NCI-H187 treated with DMSO at 0.1 percent for 48 hours (cell line): Measurements from ENCODE around the gene KSR1.
"Not testable (repeated sequence)": the region's sequence is repeated elsewhere in the genome, so short reads cannot be mapped to it uniquely, and the experiment has no call there.

ENCODE experiments used
- DNase-seq: peaks from one replicate; lab custom pipeline; 2025; lab: John Stamatoyannopoulos, UW

Gene KSR1

GRCh38 chr17:27657620-27658019, 201.4 kb downstream of the KSR1 start:
- DNase-seq: no peak

- no peak for DNase-seq
These were observed 203.4 kb downstream of the KSR1 start for GRCh38 chr17:27659683-27660082.

- no peak for DNase-seq
These were observed 204.2 kb downstream of the KSR1 start for GRCh38 chr17:27660436-27660835.

- DNase-seq: no peak
These were observed 207.8 kb downstream of the KSR1 start for GRCh38 chr17:27663936-27664605.

GRCh38 chr17:27664606-27664965, 208.3 kb downstream of the KSR1 start:
- DNase-seq: no peak

- no peak for DNase-seq
These were observed 209.3 kb downstream of the KSR1 start for GRCh38 chr17:27665549-27665948.

GRCh38 chr17:27666270-27666669, 210.0 kb downstream of the KSR1 start:
- not testable (repeated sequence) for DNase-seq

GRCh38 chr17:27666831-27667560, 210.7 kb downstream of the KSR1 start:
- no peak for DNase-seq

- no peak for DNase-seq
These were observed 211.6 kb downstream of the KSR1 start for GRCh38 chr17:27667656-27668487.

- DNase-seq: no peak
These were observed 212.2 kb downstream of the KSR1 start for GRCh38 chr17:27668488-27668823.

- DNase-seq: no peak
These were observed 212.9 kb downstream of the KSR1 start for GRCh38 chr17:27669136-27669535.

- DNase-seq: no peak
These were observed 213.6 kb downstream of the KSR1 start for GRCh38 chr17:27669850-27670249.

GRCh38 chr17:27670791-27671590, 214.7 kb downstream of the KSR1 start:
- DNase-seq: no peak

GRCh38 chr17:27671591-27671910, 215.3 kb downstream of the KSR1 start:
- DNase-seq: no peak

- DNase-seq: not testable (repeated sequence)
These were observed 215.8 kb downstream of the KSR1 start for GRCh38 chr17:27671977-27672480.

- no peak for DNase-seq
These were observed 218.1 kb downstream of the KSR1 start for GRCh38 chr17:27674335-27674734.
